Stimulated activated naive CD8-positive, alpha-beta T cell treated with anti-CD3 and anti-CD28 coated beads, Interleukin-15, Interleukin-2, amounts not matched to agents 100 ng/mL and 50 ng/mL, for 24 hours (primary cell): ENCODE data around the gene SELP.
A peak's percentile ranks its signal among the peaks of the same experiment; 100 is the strongest.

Experiments used
- H3K27ac Mint-ChIP-seq: one replicate; pipeline ENCODE4 v1.8.0; 2021; ENCODE audit warnings: mild to moderate bottlenecking, mixed read lengths
- H3K27me3 Mint-ChIP-seq: one replicate; pipeline ENCODE4 v1.8.0; 2021; ENCODE audit warnings: mixed read lengths
- H3K36me3 Mint-ChIP-seq: one replicate; pipeline ENCODE4 v1.8.0; 2021; ENCODE audit warnings: low read depth, mixed read lengths
- H3K4me1 Mint-ChIP-seq: one replicate; pipeline ENCODE4 v1.8.0; 2021; ENCODE audit warnings: low read depth, mixed read lengths
- H3K4me3 Mint-ChIP-seq: one replicate; pipeline ENCODE4 v1.8.0; 2021; ENCODE audit warnings: mild to moderate bottlenecking, mixed read lengths
- H3K9me3 Mint-ChIP-seq: one replicate; pipeline ENCODE4 v1.8.0; 2021; ENCODE audit warnings: mixed read lengths

Gene SELP

DNA sequence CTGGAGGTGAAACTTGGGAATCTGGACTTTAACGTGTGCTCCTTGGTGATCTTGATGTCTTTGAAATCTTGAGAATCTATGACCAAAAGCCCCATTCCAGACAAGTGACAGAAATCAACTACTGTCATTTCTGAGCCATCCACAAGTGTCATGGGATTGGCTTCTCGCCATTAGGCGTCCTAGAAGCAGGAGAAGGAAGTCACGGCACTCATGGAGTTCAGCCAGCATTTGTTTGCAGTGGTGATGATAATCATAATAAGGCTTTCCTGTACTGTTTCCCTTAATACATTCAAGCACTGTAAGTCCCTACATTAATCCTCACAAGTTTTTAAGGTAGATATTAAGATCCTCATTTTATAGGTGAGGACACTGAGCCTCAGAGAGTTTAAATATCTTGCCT, 55.6 kb downstream of the SELP start:
- no peak overlapping the region for H3K4me3 Mint-ChIP-seq
- peaks cover 70% of the 10 kb centered on the region for H3K36me3 Mint-ChIP-seq
- H3K9me3 Mint-ChIP-seq = no peaks in the 10 kb centered on the region
- no peaks in the 10 kb centered on the region for H3K27me3 Mint-ChIP-seq
- H3K4me1 Mint-ChIP-seq = peaks cover 4% of the 10 kb centered on the region
- H3K27ac Mint-ChIP-seq = no peak overlapping the region

DNA sequence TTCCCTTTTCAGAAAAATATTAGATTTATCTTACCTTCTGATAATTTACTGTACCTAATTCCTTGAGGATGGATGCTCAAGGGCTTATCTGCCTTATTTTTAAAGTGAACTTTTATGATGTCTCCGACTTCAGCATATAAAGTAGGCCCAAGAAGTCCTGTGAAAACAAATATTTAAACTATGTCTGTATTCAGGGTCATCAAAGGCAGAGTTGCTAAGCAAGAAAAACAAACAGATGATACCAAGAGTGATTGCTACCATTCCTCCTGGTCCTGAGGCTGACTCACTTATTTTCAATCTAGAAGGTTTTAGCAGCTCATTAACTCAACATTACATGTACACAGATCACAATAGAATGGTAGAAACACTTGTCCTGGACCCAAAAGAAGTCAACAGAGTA, 57.7 kb downstream of the SELP start:
- H3K27me3 Mint-ChIP-seq = no peaks in the 10 kb centered on the region
- H3K36me3 Mint-ChIP-seq = peaks cover 75% of the 10 kb centered on the region
- no peaks in the 10 kb centered on the region for H3K9me3 Mint-ChIP-seq
- no peak overlapping the region for H3K27ac Mint-ChIP-seq
- H3K4me1 Mint-ChIP-seq = peaks cover 4% of the 10 kb centered on the region
- no peak overlapping the region for H3K4me3 Mint-ChIP-seq

DNA sequence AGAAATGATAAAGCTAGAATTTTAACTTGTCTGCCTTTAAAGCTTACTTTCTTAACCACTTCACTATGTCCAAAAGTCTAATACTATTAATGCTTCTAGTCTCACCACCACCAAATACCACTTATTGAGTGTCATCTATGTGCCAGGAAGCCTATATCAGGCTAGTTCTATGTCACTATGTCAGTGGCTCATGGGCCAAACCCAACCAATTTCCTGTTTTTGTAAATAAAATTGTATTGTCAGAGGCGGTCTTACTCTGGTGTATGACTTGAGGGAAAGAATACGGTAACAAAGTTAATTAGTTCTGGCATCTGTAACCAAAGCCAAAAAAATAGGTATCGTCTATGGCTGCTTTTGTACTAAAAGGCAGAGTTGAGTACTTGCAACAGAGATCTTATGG, 58.5 kb downstream of the SELP start:
- H3K4me3 Mint-ChIP-seq = no peak overlapping the region
- peaks cover 4% of the 10 kb centered on the region for H3K4me1 Mint-ChIP-seq
- H3K27ac Mint-ChIP-seq = no peak overlapping the region
- H3K27me3 Mint-ChIP-seq = no peaks in the 10 kb centered on the region
- peaks cover 79% of the 10 kb centered on the region for H3K36me3 Mint-ChIP-seq
- no peaks in the 10 kb centered on the region for H3K9me3 Mint-ChIP-seq

DNA sequence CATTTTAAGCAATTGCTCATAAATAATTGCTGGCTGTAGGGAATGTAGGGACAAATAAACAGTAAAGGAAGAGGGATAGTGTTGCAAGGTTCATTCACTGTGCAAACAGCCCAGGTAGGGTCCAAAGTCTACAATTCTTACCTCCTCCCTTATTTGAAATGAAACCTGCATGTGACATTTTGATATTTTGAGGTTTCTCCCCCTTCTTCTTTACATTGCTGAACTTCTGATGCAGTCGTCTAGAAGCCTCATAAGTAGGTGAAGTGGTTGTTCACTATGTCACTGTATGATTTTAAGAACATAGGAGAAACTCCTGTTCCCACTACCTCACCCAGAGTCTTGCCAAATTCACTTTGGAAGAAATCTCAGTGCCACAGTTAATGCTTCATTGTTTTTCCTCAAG, 59.8 kb downstream of the SELP start:
- no peak overlapping the region for H3K27ac Mint-ChIP-seq
- peaks cover 80% of the 10 kb centered on the region for H3K36me3 Mint-ChIP-seq
- H3K27me3 Mint-ChIP-seq = no peaks in the 10 kb centered on the region
- peaks cover under 1% of the 10 kb centered on the region for H3K9me3 Mint-ChIP-seq
- no peaks in the 10 kb centered on the region for H3K4me1 Mint-ChIP-seq
- H3K4me3 Mint-ChIP-seq = no peak overlapping the region

DNA sequence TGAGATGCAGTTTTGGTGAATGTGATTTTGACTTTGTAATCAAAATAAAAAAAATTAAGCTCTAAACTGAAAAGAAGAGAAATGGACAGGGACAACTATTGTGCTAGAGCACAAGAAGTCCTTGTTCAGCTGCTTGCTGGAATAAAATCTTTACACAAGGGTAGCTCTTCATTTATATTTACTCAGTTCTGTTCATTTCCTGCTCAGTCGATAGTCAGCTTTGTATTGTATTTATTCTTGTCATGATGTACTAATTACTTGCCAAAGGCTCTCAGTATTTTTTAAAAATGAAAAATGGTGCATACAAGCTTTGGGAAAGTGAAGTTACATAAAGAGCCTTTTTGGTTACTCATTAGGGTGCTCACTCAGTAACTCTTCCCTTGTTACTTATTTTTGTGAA, 61.4 kb downstream of the SELP start:
- no peaks in the 10 kb centered on the region for H3K27me3 Mint-ChIP-seq
- peaks cover 84% of the 10 kb centered on the region for H3K36me3 Mint-ChIP-seq
- H3K4me1 Mint-ChIP-seq = no peaks in the 10 kb centered on the region
- no peak overlapping the region for H3K27ac Mint-ChIP-seq
- peaks cover 11% of the 10 kb centered on the region for H3K9me3 Mint-ChIP-seq
- H3K4me3 Mint-ChIP-seq = no peak overlapping the region

DNA sequence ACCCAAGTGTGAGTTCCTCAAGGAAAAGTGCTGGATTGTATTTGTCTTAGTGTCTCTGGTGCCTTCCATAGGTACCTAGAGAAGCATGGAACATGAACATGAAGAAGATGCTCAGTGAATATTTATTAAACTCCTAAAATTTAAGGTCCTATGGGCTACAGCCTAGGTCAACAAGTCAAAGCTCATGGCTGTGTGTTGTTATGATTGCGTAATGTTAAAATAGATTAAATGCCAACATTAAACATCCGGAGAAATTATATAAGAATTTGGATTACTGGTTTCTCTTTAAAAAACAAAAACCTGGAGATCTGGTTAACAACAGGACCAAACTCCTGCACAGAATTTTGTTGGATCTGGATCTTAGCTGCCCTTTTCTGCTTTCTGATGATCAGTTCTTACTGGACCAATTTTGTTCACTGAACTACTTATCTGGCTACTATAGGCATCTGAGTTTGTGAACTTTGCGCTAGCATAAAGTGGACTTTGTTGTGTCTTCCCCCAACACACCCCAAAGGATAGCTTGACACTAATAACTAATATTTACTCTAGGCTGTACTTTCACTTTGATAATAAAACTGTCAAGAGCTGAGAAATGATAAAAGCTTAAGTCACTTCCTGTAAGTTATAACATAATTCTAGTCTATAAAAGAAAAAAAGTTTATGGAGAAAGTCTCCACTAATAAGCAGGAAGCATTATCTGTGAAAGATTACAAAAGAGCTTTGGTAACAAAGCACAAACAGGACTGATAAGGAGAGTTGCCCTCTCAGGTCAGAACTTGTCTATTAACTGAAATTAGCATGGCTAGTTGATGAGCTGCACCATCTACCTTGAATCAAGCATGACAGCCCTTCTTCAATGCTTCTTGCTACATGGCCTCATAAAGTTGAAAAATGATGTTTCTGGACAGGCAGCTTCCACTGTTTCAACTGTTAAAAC, 64.3 kb downstream of the SELP start:
- Mint-ChIP-seq H3K27ac (no peak overlapping the region), H3K9me3 (peaks cover 16% of the 10 kb centered on the region), H3K36me3 (peaks cover 83% of the 10 kb centered on the region), H3K4me3 (no peak overlapping the region), H3K4me1 (no peaks in the 10 kb centered on the region), H3K27me3 (peaks cover 4% of the 10 kb centered on the region)

DNA sequence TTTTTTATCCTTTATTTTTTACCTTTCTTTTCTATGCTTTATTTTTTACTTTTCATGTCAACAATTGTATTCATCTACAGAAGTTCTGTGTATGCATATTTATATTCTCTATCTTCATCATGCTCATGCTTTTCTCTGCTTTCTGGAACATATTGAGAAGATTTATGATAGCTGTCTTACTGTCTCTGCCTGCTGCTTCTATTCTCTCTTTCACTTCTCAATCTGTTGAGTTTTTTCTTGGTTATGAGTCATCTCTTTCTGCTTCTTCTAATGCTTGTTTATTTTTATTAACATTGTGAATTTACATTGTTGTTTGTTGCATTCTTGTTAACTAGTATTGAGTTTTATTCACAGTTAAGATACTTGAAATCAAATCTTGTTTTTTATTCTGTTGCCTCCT, 66.3 kb downstream of the SELP start:
- Mint-ChIP-seq H3K4me3 (no peak overlapping the region), H3K9me3 (peaks cover 16% of the 10 kb centered on the region), H3K27me3 (peaks cover 4% of the 10 kb centered on the region), H3K36me3 (peaks cover 87% of the 10 kb centered on the region), H3K27ac (peak overlapping the region; percentile 9), H3K4me1 (no peaks in the 10 kb centered on the region)

DNA sequence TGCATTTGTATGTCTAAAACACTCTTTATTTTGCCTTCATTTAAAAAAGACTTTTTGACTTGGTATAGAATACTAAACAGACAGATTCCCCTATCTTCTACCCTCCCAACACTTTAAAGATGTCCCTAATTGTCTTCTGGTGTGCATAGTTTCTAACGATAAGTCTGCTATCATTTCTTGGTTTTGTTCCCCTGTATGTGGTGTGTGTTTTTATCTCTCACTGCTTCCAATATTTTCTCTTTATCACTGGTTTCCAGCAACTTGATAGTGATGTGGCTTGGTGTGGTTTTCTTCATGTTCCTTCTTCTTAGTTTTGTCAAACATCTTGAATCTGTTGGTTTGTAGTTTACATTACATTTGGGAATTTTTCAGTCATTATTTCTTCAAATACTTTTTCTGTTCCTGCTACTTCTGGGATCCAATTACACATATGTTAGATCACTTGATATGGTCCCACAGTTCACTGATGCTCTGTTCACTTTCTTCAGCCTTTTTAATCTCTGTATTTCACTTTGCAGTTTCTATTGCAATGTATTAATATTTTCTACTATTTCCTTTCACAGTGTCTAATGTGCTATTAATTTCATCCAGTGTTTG, 66.8 kb downstream of the SELP start:
- Mint-ChIP-seq H3K27me3 (peaks cover 4% of the 10 kb centered on the region), H3K36me3 (peaks cover 89% of the 10 kb centered on the region), H3K9me3 (peaks cover 16% of the 10 kb centered on the region), H3K4me1 (no peaks in the 10 kb centered on the region), H3K27ac (no peak overlapping the region), H3K4me3 (no peak overlapping the region)

DNA sequence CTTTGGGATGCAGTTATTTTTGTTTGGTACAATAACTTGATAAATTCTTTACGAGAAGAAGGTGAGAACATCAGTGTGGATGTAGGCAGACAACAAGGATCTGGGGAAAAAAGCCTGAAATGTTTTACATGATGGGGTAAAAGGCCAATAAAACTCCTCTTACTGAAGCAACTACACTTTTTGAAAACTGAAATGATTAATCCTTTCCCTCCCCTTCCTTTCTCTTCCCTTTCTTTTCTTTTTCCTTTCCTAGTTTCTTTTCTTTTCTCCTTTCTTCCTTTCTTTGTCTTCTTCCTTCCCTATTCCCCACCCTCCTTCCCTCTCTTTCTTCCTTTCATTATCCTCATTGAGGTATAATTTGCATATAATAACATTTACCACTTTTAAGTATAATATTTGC, 68.2 kb downstream of the SELP start:
- Mint-ChIP-seq H3K36me3 (peaks cover 96% of the 10 kb centered on the region), H3K9me3 (peaks cover 16% of the 10 kb centered on the region), H3K4me1 (no peaks in the 10 kb centered on the region), H3K27ac (no peak overlapping the region), H3K27me3 (peaks cover 4% of the 10 kb centered on the region), H3K4me3 (no peak overlapping the region)

DNA sequence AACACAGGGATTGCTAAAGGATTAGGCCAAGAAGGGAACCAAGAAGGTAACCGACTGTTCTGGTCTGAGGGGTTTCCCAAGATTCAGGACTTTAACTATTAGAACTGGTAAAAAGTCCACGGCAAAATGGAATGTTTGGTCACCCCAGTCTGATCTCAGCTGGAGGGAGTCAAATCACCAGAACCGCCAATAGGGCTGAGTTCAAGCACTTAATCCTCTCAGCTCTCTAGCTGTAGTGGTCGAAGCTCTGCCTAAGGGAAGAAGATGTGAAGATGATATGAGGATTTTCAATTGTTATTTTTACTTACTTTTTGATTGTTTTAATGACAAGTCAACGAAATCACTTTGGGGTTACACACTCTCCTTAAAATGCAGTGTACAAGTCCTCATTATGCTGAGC, 72.8 kb downstream of the SELP start:
- H3K9me3 Mint-ChIP-seq = no peaks in the 10 kb centered on the region
- no peak overlapping the region for H3K4me3 Mint-ChIP-seq
- H3K27ac Mint-ChIP-seq = no peak overlapping the region
- no peaks in the 10 kb centered on the region for H3K27me3 Mint-ChIP-seq
- no peaks in the 10 kb centered on the region for H3K4me1 Mint-ChIP-seq
- peaks cover 93% of the 10 kb centered on the region for H3K36me3 Mint-ChIP-seq

DNA sequence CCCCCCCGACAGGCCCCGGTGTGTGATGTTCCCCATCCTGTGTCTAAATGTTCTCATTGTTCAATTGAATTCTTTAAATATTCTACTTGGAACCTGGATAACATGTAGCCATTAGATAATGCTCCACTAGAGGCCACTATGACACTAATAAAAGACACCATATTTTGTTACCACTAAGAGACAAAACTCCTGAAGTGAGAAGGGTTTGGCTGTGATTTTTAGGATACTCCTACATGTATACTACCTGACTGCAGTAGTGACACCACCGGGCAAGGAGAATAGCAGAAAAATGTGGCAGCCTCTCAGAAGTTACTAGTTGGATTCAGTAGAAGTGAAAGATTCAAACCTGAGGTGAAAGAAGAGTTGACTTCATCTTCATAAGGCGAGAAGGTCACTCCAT, 79.6 kb downstream of the SELP start:
- Mint-ChIP-seq H3K27me3 (no peaks in the 10 kb centered on the region), H3K9me3 (no peaks in the 10 kb centered on the region), H3K27ac (no peak overlapping the region), H3K4me1 (no peaks in the 10 kb centered on the region), H3K4me3 (no peak overlapping the region), H3K36me3 (peaks cover 86% of the 10 kb centered on the region)

DNA sequence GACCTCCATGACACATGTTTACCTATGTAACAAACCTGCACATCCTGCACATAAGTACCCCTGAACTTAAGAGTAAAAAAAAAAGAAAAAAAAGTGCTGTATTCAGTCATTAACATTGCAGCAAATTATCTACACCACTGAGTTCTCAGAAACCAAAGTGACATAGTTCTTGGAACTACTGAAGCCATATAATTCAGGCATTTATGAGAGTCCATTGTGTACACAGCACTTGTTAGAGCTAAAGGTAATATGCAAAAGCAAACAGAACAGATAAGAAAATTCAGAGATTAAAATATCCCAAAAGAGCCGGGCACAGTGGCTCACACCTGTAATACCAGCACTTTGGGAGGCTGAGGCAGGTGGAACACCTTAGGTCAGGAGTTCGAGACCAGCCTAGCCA, 81.6 kb downstream of the SELP start:
- no peaks in the 10 kb centered on the region for H3K27me3 Mint-ChIP-seq
- H3K4me1 Mint-ChIP-seq = no peaks in the 10 kb centered on the region
- peaks cover 80% of the 10 kb centered on the region for H3K36me3 Mint-ChIP-seq
- H3K9me3 Mint-ChIP-seq = no peaks in the 10 kb centered on the region
- no peak overlapping the region for H3K4me3 Mint-ChIP-seq
- no peak overlapping the region for H3K27ac Mint-ChIP-seq

DNA sequence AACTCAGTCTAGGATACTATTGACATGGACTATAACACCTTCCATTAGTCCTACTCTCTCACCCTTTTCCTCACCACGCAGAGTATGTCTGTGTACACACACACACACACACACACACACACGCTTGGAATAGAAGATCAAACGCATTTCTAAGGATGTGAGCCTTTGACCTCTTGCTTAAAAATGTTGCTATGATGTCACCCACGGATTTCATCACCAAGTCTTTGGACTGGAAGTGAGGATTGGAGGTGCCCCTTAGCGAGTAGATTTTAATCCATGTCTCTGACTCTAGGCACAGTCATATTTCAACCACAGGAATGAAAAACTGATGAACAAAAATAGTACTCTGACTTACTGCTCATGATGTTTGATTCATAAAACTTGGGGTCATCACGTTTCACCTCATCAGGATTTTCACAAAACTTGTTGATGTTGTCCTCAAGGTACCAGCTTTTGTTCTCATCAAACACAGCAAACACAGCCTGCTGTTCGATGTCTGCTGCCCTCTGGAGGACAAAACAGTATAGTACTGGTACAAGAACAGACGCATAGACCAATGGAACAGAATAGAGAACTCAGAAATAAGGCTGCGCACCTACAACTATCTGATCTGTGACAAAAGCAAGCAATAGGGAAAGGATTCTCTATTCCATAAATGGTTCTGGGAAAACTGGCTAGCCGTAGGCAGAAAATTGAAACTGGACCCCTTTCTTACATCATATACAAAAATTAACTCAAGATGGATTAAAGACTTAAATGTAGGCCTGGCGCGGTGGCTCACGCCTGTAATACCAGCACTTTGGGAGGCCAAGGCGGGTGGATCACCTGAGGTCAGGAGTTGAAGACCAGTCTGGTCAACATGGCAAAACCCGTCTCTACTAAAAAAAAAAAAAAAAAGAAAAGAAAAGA, 83.6 kb downstream of the SELP start:
- Mint-ChIP-seq H3K27ac (no peak overlapping the region), H3K4me3 (no peak overlapping the region), H3K36me3 (peaks cover 61% of the 10 kb centered on the region), H3K27me3 (no peaks in the 10 kb centered on the region), H3K4me1 (no peaks in the 10 kb centered on the region), H3K9me3 (no peaks in the 10 kb centered on the region)

DNA sequence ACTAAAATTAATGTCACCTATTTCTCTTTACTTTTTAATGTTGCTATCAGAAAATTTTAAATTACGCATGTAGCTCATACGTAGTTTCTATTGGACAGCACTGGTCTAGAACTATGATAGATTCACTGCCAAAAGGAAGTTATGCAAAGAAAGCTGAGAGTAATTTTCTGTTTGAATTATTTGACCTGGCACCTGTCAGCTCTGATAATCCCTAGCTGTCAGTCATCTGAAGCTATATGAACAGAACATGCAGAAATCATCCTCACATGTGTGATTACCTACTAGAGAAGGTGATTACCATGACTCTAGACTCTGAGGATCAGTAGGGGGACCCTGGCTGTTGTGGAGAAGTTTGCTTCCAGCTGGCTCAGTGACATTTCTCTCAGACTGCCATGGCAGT, 84.5 kb downstream of the SELP start:
- Mint-ChIP-seq H3K4me1 (no peaks in the 10 kb centered on the region), H3K4me3 (no peak overlapping the region), H3K36me3 (peaks cover 52% of the 10 kb centered on the region), H3K27ac (no peak overlapping the region), H3K9me3 (no peaks in the 10 kb centered on the region), H3K27me3 (no peaks in the 10 kb centered on the region)
